ENCODE measurements around the gene LGR5.

GRCh38 chr12:71555191-71555590 lies 115.6 kb downstream of the LGR5 start:
- TF ChIP-seq CTCF (conservative IDR thresholded peaks at IDR 0.05 in 1 of 2, IDR thresholded peaks at IDR 0.05 in 1 of 2; ENCODE audit: low read depth in 1 of 2, low read length in 2 of 2) = no peak
- TF ChIP-seq EZH2 (IDR thresholded peaks at IDR 0.05; ENCODE audit: low read length, missing control alignments) = no peak
